KG1 (cell line): Measurements from ENCODE around the gene UNC13D.

Experiments
- DNase-seq: peaks from one replicate; lab custom pipeline; 2025; lab: John Stamatoyannopoulos, UW

UNC13D gene

DNA sequence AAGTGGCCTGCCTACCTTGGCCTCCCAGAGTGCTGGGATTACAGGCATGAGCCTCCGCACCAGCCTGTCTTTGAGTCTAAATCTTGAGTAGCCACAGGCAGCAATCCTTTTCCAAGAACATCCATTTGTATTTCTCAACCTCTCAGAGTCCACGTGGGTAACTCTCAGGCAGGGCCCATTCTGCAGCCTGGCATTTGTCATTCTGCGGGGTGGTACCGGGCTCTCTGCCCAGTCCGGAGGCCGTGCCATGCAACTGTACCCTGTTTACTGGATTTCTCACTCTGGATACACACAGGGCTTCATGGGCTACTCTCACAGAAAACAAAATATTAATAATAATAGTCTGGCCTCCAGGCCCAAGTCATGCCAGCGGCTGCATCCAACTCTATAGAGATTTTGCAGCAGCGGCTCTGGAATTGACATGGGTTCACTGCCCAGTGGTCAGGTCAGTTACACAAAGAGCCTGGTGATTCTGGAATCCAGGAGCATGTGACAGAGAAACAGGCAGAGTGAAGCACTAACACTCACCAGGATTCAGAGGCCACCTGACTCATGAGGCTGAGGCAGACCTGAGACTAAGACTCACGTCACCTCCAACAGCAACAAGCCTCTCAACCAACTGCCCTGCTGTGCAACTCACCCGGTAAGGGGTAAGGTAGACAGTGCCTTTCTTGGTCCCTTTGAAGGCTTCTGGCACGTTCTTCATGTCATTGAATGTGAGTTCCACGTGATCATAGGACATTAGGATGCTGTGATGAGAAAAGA, 6.9 kb upstream of the UNC13D start:
- DNase-seq: no peak

DNA sequence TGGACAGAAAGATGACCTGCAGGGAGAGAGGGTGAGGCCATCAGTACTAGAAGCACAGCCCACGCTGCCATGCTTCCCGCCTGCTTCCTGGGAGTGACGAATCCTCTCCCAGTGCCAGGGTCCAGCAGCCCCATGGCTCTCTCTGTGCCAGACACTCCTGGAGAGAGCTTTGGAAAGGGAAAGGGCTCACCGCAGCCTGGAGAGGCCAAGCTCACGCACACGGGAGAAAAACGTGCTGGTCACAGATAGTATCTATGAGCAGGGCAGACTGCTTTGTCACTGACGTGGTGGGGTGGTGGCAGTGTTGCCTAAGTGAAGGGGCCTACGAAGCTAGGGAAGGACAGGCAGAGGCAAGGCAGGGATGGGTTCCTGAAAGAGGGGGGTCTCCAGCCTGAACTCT, 5.5 kb upstream of the UNC13D start:
- no peak for DNase-seq

DNA sequence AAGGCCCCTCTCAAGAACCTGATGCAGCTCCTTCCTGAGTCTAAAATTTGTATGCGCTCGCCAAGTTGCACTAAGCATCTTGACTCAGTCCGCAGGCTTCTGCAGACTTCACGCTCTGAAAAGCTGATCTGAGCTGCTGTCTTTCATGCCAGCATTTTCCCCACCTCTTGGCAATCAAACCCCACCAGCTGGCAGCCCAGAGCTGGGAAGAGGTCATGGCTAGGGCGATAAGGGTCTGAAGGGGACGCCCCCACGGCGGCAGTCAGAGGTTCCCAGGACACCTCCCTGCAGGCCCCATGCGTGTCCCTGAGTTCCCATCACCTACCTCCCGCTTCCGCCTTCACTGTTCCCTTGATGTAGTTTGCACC, 5.1 kb upstream of the UNC13D start:
- DNase-seq: no peak

DNA sequence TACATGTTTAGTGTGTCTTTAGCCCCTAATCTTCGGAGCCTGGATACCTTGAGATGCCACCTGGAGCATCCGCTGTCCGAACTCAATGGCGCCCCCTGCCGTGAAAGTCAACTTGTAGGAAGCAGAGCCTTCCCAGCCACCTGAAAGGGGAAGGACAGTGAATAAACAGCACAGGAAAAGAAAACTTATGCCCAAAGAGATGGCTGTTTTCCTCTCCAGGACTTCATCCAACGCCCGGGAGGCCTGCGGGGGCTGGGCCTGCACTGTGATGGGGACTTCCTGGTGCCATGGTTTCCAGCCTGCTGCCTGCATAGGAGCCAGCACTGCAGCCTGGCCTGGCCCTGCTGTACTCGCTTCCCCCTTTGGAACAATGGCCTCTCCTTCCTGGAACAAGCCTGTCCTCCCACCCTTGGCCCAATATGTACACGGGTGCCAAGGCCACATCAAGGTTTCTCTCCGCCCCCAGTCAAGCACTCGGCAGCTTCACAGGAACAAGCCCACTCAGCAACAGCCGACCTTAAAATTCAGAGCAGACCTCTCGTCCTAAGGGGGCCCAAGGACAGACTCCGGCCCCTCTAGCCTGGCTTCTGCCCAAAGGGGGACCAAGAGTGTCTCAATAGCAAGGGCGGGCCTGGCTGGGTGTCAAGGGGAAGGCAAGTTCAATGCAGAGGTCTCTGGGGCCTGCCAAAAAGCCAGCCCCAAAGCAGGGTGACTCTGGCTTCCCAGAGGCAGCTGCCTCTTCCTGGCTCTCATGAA, 4.5 kb upstream of the UNC13D start:
- no peak for DNase-seq

DNA sequence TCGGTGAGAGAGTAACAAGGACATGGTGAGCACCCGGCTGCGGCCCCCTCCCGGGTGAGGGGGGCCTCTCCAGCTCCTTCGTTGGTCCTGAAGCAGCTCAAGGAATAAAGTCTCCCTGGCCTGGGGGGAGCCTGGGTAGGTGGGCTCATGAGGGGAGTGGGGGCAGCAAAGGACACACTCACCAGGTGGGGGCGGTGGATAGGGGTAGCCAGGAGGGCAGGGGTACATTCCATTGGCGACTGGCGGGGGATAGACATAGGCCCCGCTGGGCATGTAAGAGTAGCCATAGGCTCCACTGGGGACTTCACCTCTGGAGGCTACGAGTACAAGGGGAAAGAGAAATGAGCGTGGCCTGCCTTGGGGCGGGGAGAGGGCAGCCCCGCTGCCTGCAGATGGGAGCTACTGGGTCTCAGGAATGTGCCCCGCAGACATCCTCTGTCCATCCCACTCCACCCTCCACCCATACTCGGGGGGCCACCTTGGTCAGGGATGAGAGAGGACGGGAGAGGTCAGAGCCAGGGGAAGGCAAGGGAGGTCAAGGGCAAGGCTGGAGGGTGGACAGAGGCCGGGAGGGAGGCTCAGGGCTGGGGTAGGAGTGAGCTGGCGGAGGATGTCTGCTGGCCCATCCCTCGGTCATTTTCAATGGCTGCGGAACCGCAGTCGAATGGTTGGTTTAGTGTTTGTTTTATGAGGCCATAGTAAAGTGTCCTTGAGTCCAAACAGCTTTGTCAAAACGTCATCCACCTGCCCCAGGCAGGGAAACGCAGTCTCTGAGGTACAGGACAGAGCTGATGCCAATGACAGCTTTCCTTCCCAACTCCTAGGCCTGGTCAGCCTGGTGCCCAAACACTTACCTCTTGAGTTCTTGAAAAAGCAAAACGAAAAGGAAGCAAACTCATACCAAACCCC, 3.7 kb upstream of the UNC13D start:
- DNase-seq: no peak

GRCh38 chr17:75846692-75847613, 2.7 kb upstream of the UNC13D start:
- no peak for DNase-seq

DNA sequence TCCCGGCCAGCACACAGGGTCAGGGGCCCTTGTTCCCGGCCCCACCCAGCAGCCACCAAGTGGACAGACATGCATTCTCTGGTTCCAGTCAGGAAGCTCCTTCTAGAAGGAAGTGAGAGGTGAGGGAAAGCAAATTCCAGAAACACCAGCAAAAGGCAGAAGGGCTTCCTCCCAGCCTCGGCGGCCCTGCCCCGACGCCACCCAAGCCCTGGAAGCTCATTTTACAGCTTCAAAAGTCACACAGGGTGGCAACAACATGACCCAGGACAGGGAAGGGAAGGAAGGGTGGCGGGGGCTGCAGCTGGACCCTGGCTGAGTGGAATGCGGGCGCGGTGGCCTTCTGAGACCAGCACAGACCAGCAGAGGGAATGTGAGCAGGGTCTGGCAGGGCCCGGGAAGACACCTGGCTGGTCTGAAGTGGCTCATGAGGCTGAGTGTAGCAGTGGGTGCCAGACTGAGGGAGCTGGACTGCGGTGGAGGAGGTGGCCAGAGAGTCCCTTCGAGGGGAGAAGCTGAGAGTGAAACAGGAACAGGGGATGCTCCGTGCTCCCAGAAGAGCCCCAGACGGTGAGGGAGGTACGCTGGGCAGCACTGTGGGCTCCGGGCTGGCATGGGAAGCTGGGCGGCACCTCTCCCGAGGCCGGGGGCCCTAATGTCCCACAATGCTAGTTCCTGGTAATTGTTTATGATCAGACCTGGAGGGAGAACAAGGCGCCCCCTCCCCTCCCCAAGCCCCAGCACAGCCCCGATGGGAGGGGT, 1.9 kb upstream of the UNC13D start:
- no peak for DNase-seq

DNA sequence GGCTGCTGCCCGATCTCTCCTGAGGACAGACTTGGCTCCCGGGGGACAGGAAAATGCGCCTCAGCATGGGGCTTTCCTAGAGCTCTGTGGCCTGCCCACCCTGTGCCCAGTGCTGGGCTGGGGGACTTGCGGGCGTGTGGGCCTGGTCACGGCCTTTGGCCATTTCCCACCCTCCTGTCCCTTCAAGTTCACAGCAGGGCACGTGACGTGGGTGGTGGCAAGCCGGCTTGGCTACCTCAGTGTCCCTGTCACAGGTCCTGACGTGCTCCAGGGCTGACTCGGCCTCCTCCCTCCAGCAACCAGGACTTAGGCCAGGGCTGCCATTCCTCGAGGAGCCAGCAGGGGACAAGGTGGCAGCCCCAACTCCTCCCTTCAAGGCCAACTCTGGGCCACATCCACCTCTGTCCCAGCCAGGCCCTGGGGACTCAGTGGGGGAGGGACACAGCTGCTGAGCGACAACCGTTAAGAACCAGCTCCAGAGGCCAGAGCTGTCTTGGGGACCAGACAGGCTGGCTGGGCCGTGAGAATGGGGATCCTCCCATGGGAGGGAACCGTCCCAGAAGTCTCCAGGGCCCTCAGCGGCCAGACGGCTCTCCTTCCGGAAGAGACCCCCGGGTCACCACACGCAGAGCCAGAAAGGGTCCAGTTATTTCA, 981 bp upstream of the UNC13D start:
- DNase-seq: peak; percentile 59

DNA sequence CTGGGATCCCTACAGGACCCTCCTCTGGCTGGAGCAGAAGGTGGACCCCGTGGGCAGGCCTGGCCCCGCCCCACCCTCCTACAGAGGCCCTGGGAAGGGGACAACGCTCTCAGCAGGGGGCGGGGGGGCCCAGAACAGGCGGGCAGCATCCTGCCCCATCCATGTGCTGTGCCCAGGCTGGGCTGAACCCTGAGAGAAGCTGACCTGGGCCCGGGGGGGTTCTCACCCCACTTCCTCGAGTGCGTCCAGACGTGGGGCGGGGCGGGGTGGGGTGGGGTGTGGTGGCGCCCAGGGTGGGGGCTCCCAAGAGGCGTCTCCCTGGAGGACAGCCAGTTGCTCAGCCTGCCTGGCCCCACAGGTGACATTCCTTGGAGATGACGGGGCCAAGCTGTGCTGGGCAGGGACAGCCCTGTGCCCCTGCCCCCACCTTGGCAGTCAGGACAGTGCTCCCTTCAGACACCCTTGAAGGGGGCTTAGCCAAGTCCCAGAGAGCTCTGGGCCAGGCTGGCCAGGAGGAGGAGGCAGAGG, 390 bp upstream of the UNC13D start:
- no peak for DNase-seq

GRCh38 chr17:75842963-75843576, 1.1 kb downstream of the UNC13D start:
- no peak for DNase-seq

GRCh38 chr17:75842411-75842810, 1.8 kb downstream of the UNC13D start:
- DNase-seq: no peak

- no peak for DNase-seq
These were observed 3.4 kb downstream of the UNC13D start for GRCh38 chr17:75840799-75841164.

DNA sequence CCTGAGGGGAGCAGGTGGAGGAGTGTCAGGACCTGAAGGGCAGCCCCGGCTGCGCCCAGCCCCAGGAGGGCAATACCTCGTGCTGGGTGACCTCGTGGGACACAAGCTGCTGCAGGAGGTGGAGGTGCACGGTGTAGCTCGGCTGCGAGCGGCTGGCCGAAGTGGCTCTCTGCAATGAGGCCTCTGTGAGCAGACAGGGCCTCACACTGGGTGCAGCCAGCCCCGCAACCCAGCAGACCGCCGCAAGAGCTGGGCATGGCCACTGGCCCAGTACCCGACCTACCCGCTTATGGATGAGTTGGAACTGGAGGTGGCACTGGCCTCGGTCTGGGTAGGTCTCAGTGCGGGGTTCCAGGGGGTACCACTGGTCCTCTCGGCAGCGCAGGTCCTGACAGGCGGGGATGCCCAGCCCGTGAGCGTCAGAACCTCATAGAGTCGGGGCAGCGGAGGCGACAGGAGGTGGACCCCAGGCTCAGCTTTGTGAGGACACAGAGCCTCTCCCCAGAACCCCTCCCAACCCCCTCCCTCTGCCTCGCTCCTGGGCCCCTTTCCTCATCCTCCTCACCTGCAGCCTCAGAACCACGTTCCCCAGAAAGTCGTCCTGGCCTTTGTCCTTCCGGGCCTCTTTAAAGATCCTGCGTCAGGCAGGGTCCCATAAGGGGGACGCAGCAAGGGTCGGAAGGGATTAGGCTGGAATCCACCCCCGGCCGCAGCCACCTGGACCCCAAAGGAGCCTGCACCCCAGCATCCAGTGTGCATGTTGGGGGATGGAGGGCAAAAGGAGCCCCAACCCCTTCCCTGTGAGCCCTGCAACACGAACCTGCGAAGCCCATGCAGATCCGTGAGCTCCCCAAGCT, 4.0 kb downstream of the UNC13D start:
- DNase-seq: no peak

- DNase-seq: no peak
These were observed 5.8 kb downstream of the UNC13D start for GRCh38 chr17:75838410-75838809.

DNA sequence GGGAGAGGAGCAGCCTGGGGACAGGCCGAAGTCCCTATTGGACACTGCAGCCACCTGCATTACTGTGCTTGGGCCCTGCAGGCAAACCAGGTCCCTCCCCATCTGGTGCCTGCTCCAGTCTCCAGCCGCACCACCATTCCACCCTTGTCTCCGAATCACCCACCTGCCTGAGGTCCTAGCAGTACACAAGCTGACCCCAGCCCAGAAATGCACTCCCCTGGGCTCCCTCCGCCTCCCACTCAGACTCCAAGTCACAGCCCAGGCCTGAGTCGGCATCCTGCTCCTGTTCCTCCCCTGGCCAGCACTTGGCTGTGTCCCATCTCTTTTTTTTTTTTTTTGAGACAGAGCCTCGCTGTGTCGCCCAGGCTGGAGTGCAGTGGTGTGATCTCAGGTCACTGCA, 6.3 kb downstream of the UNC13D start:
- DNase-seq: no peak

DNA sequence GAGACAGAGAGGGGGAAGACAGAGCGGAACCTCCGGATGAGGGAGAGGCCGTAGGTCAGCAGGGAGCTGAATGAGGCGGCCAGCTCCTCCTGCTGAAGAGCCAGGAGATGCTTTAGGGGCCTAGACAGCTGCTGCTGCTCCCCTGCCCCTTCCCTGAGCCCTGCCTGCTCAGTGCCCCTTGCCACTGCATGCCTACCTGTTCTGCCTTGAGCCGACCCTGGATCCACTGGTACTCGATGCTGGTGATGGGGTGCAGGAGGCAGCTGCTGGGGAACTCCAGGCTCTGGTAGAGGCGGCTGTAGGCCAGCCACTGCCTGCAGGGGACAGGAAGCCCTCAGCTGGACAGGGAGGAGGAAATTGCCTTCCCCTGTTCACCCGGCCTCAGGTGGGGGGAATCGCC, 7.6 kb downstream of the UNC13D start:
- DNase-seq: no peak

DNA sequence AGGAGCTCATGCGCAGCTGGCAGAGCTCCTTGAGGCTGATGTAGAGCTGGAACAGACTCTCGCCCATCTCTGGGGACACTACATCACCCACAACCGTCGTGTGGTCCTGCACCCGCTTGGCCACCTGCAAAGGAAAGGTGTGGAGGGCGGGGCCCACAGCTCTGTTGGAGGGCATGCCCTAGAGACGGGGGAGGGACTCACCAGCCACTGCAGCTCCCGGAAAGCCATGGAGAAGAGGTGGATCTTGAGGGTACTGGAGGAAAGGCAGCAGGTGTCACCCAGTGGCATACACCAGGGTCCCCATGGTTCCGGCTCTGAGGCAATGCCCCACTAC, 8.6 kb downstream of the UNC13D start:
- no peak for DNase-seq

DNA sequence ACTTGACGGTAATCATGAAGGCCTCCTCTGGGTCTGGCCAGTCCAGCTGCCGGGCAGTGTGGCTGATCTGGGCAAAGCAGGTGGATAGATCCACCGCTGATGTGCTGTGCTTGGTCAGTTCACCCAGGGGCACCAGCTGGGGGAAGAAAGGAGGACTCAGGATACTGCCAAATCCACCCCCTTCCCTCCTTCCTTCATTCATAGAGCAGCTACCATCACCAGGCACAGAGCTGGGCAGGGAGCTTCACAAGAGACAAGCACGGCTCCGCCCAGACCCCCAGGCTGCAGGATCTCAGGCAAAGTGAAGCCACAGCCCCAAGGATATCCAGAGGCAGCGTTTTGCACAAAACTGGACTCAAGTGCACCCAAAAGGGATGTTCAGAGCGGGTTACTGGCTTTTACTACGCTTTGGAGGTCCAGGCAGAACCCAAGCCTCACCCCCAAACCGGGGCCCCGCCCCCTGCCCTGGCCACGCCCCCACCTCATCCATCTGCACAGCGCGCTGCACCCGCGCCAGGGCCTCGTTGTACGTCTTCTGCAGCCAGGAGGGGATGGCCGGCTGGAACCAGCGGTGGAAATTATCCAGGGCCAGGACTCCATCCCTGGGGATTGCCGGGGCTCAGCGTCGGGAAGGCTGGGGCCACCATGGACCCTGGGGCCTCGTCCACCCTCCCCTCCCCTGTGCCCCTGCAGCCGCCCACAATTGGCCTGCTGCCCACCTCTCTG, 9.1 kb downstream of the UNC13D start:
- no peak for DNase-seq
